ENCODE measurements around the gene CNOT6L.

DNA sequence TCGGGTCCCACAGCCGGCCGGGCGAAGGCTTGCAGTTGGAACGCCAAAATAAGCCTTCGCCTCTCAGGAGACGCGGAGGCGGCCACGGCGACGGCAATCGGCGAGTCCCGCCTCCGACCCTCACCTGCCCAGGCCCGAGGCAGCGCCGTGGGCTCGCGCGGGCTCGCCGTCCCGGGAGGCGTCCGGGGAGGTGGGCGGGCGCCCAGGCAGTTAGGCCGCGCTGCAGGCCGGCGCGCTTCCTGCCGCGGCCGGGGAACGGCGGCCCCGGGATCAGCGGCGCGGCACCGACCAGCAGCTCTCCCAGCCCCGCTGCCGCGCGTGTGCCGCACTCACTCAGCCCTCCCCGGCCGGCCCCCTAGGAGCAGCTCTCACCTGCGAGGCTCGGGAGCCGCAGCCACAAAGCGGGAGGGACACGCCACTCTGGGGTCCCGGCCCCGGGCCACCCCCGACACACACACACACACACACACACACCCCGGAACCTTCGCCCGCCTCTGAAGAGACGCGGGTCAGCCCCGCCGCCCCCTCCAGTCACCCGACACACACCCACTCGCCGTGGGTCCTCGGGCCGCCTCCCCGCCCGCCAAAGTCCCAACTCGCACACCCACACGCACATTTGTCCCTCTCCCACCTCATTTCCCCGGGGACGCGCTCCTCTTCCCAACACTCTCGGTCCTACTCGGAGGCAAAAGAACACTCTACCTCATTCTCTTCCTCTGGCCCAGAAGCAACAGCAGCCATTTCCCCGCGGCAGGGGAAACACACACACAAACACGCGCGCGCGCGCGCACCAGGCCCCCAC lies at the start of gene CNOT6L:
- no peak for TF ChIP-seq CTCF (conservative IDR thresholded peaks at IDR 0.05)
- peak; percentile 81 for TF ChIP-seq ZFX (IDR thresholded peaks at IDR 0.05)

Measured in C4-2B (cell line).